Type B pancreatic cell (in vitro differentiated cells): ENCODE data around the gene ABCB6. TPM values are rescaled to one million over a fixed set of nuclear protein-coding genes. Genes with fewer than 3 reads are reported as not detected.
A peak's percentile ranks its signal among the peaks of the same experiment; 100 is the strongest.

Experiments
- DNase-seq: peaks from one replicate; pipeline ENCODE4 v3.0.0; 2021; ENCODE audit warnings: mixed read lengths; ENCODE audit not compliant: unreplicated experiment; ENCODE audit errors: extremely low spot score
- H3K27ac Mint-ChIP-seq: 2 replicates; pipeline ENCODE4 v1.8.0; 2021; ENCODE audit warnings: mild to moderate bottlenecking, mixed read lengths
- H3K27me3 Mint-ChIP-seq: 2 replicates; pipeline ENCODE4 v1.8.0; 2021; ENCODE audit warnings: mixed read lengths
- H3K36me3 Mint-ChIP-seq: 2 replicates; pipeline ENCODE4 v1.8.0; 2021; ENCODE audit warnings: mixed read lengths
- H3K4me1 Mint-ChIP-seq: one replicate; pipeline ENCODE4 v1.8.0; 2021; ENCODE audit warnings: mixed read lengths; ENCODE audit not compliant: unreplicated experiment
- H3K4me3 Mint-ChIP-seq: 2 replicates; pipeline ENCODE4 v1.8.0; 2021; ENCODE audit warnings: mild to moderate bottlenecking, mixed read lengths
- H3K9me3 Mint-ChIP-seq: 2 replicates; pipeline ENCODE4 v1.8.0; 2021; ENCODE audit warnings: mixed read lengths
- total RNA-seq: library from RNA; stranded (reverse); gene quantifications from 2 replicates; pipeline ENCODE4 v1.2.1, GENCODE V29; 2021; ENCODE audit warnings: low replicate concordance
- TF ChIP-seq, protein P1 (sequence below): fragments of 200-600 bp; sonication (generic); conservative IDR thresholded peaks from 2 replicates; pipeline ENCODE4 v1.5.0; 2021; ENCODE audit warnings: antibody characterized with exemption, mild to moderate bottlenecking

ABCB6 gene
- total RNA-seq, 1 donor from 2014 or later = 40.4 TPM

DNA sequence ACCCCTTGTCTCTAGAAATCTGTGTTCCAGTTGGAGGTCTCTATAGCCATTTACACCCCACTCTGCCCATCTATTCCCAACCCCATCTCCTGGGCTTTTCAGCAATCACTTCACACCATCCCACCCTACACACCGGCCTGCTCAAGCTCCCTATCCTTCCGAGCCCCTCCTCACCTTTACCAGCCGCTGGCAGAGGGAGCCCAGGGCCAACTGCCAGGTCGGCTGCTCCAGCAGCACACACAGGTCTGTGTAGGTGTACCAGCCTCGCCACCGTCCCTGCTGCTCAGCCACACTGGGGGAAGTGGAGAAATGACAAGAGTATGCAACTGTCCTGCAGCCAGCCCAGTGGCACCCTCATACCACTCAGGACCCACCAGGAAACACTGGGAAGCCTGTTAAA is 45.6 kb downstream of the ABCB6 start:
- Mint-ChIP-seq H3K9me3 (no peaks in the 10 kb centered on the region), H3K4me3 (no peak overlapping the region), H3K4me1 (peaks cover 7% of the 10 kb centered on the region), H3K27me3 (no peaks in the 10 kb centered on the region), H3K36me3 (peaks cover 10% of the 10 kb centered on the region), H3K27ac (no peak overlapping the region)
- DNase-seq = no peak
- TF ChIP-seq, protein P1, sequence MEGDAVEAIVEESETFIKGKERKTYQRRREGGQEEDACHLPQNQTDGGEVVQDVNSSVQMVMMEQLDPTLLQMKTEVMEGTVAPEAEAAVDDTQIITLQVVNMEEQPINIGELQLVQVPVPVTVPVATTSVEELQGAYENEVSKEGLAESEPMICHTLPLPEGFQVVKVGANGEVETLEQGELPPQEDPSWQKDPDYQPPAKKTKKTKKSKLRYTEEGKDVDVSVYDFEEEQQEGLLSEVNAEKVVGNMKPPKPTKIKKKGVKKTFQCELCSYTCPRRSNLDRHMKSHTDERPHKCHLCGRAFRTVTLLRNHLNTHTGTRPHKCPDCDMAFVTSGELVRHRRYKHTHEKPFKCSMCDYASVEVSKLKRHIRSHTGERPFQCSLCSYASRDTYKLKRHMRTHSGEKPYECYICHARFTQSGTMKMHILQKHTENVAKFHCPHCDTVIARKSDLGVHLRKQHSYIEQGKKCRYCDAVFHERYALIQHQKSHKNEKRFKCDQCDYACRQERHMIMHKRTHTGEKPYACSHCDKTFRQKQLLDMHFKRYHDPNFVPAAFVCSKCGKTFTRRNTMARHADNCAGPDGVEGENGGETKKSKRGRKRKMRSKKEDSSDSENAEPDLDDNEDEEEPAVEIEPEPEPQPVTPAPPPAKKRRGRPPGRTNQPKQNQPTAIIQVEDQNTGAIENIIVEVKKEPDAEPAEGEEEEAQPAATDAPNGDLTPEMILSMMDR = no peak

DNA sequence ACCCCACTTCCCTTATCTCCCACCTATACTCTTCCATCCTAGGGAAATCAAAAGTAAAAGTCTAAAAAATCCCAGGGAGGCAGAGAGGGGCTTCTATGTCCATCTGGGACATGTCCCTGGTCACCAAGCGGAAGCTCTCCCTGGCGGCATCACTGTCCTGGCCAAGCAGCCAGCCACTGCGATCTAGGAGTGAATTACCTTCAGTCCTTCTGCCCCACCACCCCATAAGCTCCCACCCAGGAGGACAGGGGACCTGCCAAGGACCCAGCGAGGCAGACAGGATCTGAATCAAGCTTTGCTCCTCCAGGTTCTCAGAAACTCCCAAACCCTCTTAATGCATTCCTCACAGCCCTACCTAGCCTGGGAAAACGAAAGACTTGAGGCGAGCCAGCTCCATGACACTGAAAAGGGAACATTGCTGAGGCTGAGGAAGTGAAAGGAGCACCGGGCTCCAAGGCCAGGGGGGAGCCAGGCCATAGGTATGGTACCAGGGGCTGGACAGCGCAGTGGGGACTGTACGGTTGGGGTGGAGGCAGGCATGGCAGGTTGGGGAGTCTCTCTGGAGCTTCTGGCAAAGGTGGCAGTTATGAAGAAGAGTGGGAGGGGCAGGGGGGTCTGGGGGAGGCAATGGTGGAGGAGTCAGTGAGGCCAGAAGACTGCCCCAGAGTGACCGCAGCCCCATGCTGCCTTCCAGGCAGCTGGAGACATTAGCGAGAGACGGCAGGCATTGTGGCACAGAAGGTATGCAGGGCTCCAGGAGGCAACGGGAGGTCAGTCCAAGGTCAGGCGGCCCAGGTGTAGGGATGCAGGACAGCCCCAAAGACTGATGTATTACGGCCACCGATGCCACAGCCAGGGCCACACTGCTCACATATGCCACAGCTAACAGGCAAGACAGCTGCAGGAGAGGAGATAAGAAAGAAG is 46.3 kb downstream of the ABCB6 start:
- Mint-ChIP-seq H3K27ac (no peak overlapping the region), H3K9me3 (no peaks in the 10 kb centered on the region), H3K4me1 (peaks cover 5% of the 10 kb centered on the region), H3K27me3 (no peaks in the 10 kb centered on the region), H3K36me3 (peaks cover 10% of the 10 kb centered on the region), H3K4me3 (no peak overlapping the region)
- TF ChIP-seq, protein P1 = no peak
- DNase-seq = no peak

DNA sequence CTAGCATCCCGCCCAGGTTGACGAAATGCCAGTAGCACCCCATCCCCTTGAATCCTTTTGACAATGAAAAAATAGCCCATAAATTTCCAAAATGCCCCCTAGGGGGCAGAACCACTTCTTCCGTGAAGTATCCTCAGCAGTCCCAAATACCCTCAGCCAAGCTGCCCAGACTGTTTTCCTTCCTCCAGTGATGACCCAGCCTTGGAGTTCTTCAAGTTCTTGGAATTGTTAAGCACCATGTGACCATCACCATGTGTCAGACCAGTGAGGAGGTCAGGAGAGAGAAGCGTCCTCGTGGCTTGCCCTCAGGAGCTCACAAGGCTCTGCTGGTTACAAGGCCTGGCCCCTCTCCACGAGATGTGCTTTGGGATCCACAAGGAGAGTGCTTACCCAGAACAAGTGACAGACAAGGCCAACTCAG is 47.5 kb downstream of the ABCB6 start:
- TF ChIP-seq, protein P1 = peak; percentile 79
- no peak for DNase-seq
- H3K36me3 Mint-ChIP-seq = peaks cover 10% of the 10 kb centered on the region

GRCh38 chr2:219169930-219170654 is 48.7 kb downstream of the ABCB6 start, which contains the start of gene SLC23A3:
Gene SLC23A3, minus strand, starts transcription at chr2:219170029. Its CDS starts 45 bp downstream, at chr2:219169984.
- Mint-ChIP-seq H3K9me3 (no peaks in the 10 kb centered on the region), H3K4me1 (no peaks in the 10 kb centered on the region), H3K27ac (no peak within 1 kb of the TSS), H3K4me3 (no peak within 1 kb of the TSS), H3K27me3 (no peaks in the 10 kb centered on the region), H3K36me3 (peaks cover 10% of the 10 kb centered on the region)
- no peak for DNase-seq
- TF ChIP-seq, protein P1 = no peak

More for the DNA sequence above, 47.5 kb downstream of the ABCB6 start:
- Mint-ChIP-seq H3K27me3 (no peaks in the 10 kb centered on the region), H3K4me1 (no peaks in the 10 kb centered on the region), H3K4me3 (no peak overlapping the region), H3K9me3 (no peaks in the 10 kb centered on the region), H3K27ac (peak overlapping the region; percentile 41)

DNA sequence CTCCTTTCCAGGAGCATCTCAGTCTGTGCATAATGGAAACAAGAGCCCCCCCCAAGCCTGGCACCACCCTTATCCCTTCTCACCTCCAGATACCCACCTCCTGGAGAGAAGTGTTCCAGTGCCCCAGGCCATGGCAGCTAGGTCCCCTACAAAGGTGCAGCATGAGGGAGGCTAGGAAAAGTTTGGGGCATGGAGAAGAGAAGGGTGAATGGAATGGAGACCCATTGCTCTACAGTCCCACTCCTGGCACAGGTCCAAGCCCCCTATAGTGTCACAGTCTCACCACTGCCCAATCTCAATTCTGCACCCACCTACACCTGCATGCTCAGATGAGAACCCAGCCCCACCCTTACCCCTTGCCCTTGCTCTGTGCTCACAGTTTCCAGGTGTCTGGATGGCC is 49.8 kb downstream of the ABCB6 start:
- DNase-seq = no peak
- no peaks in the 10 kb centered on the region for H3K9me3 Mint-ChIP-seq
- H3K27me3 Mint-ChIP-seq = no peaks in the 10 kb centered on the region
- peaks cover 6% of the 10 kb centered on the region for H3K36me3 Mint-ChIP-seq
- H3K4me1 Mint-ChIP-seq = no peaks in the 10 kb centered on the region
- no peak overlapping the region for H3K4me3 Mint-ChIP-seq
- no peak overlapping the region for H3K27ac Mint-ChIP-seq
- TF ChIP-seq, protein P1 = no peak
